GM23338 (cell line): ENCODE data around the gene NLGN1. TPM values are rescaled to one million over a fixed set of nuclear protein-coding genes. Genes with fewer than 3 reads are reported as not detected.

Source experiments
- ATAC-seq: fragments of 200-7000 bp; cut with Tn5 transposase; 3 replicates; pipeline ENCODE4 v1.9.1; 2020
- DNase-seq: peaks from one replicate; pipeline ENCODE4 v3.0.0-alpha.2; 2015; ENCODE audit warnings: low spot score
- H2AFZ ChIP-seq: fragments of 200-600 bp; sonication (generic); 2 replicates; pipeline ENCODE4 v1.8.0; 2016; ENCODE audit warnings: antibody characterized with exemption, mild to moderate bottlenecking, moderate library complexity
- H3F3A ChIP-seq: fragments of 200-600 bp; sonication (generic); replicated peaks from 2 replicates; pipeline ENCODE4 v1.8.0; 2017; ENCODE audit warnings: antibody characterized with exemption, mixed run types, low read depth
- H3K27ac ChIP-seq: fragments of 200-600 bp; sonication (generic); 2 replicates; pipeline ENCODE4 v1.6.1; 2016; ENCODE audit warnings: low read depth
- H3K27me3 ChIP-seq: fragments of 200-600 bp; sonication (generic); 2 replicates; pipeline ENCODE4 v1.8.0; 2016; ENCODE audit warnings: mild to moderate bottlenecking, mixed run types, moderate library complexity; ENCODE audit not compliant: insufficient read depth
- H3K36me3 ChIP-seq: fragments of 200-600 bp; sonication (generic); 2 replicates; pipeline ENCODE4 v1.8.0; 2016; ENCODE audit warnings: mild to moderate bottlenecking; ENCODE audit not compliant: insufficient read depth
- H3K4me1 ChIP-seq: fragments of 200-600 bp; sonication (generic); 2 replicates; pipeline ENCODE4 v1.8.0; 2016; ENCODE audit warnings: mild to moderate bottlenecking, moderate library complexity; ENCODE audit not compliant: insufficient read depth
- H3K4me2 ChIP-seq: fragments of 200-600 bp; sonication (generic); 2 replicates; pipeline ENCODE4 v1.7.1; 2017; ENCODE audit warnings: mixed run types
- H3K4me3 ChIP-seq: fragments of 200-600 bp; sonication (generic); 2 replicates; pipeline ENCODE4 v1.6.1; 2016; ENCODE audit warnings: mixed run types
- H3K79me2 ChIP-seq: fragments of 200-600 bp; sonication (generic); replicated peaks from 2 replicates; pipeline ENCODE4 v1.8.0; 2017; ENCODE audit warnings: mild to moderate bottlenecking; ENCODE audit not compliant: insufficient read depth
- H3K9me2 ChIP-seq: fragments of 200-600 bp; sonication (generic); 2 replicates; pipeline ENCODE4 v1.8.0; 2017; ENCODE audit not compliant: insufficient read depth
- H4K20me1 ChIP-seq: fragments of 200-600 bp; sonication (generic); replicated peaks from 2 replicates; pipeline ENCODE4 v1.8.0; 2017; ENCODE audit warnings: mild to moderate bottlenecking; ENCODE audit not compliant: insufficient read depth
- H3K27ac Mint-ChIP-seq: 2 replicates; pipeline ENCODE4 v1.8.0; 2020; ENCODE audit warnings: inconsistent platforms, mild to moderate bottlenecking, moderate library complexity, mixed read lengths
- H3K27me3 Mint-ChIP-seq: 3 replicates; pipeline ENCODE4 v1.8.0; 2022; ENCODE audit warnings: low read depth, mild to moderate bottlenecking, moderate library complexity, mixed read lengths, inconsistent platforms; ENCODE audit not compliant: insufficient read depth, poor library complexity
- H3K36me3 Mint-ChIP-seq: 3 replicates; pipeline ENCODE4 v1.8.0; 2021; ENCODE audit warnings: low read depth, mild to moderate bottlenecking, inconsistent platforms, moderate library complexity, mixed read lengths
- H3K4me1 Mint-ChIP-seq: 3 replicates; pipeline ENCODE4 v1.8.0; 2020; ENCODE audit warnings: mild to moderate bottlenecking, inconsistent platforms, mixed read lengths
- H3K4me3 Mint-ChIP-seq: 3 replicates; pipeline ENCODE4 v1.8.0; 2021; ENCODE audit warnings: moderate library complexity, mild to moderate bottlenecking, inconsistent platforms, mixed read lengths
- H3K9me3 Mint-ChIP-seq: 3 replicates; pipeline ENCODE4 v1.8.0; 2020; ENCODE audit warnings: moderate library complexity, mild to moderate bottlenecking, inconsistent platforms, mixed read lengths
- CTCF ChIP-seq, 2 experiments: fragments of 200-600 bp in 1 of 2; sonication (generic) in 1 of 2; conservative IDR thresholded peaks; 2 replicates each; pipeline versions ENCODE4 v1.5.1 to v1.6.1; 2016 to 2017; ENCODE audit warnings: antibody characterized with exemption in 2 of 2, low read depth in 2 of 2, mild to moderate bottlenecking in 2 of 2, moderate library complexity in 1 of 2
- ETS1 ChIP-seq: IDR thresholded peaks from 2 replicates; pipeline ENCODE4 v1.6.1; 2016; ENCODE audit warnings: antibody characterized with exemption
- EZH2 ChIP-seq: fragments of 200-600 bp; sonication (generic); IDR thresholded peaks from one replicate; pipeline ENCODE4 v1.8.0; 2017; ENCODE audit warnings: antibody characterized with exemption, mild to moderate bottlenecking, low read depth; ENCODE audit not compliant: unreplicated experiment
- EZH2phosphoT487 ChIP-seq: fragments of 200-600 bp; sonication (generic); IDR thresholded peaks from one replicate; pipeline ENCODE4 v1.8.1; 2018; ENCODE audit warnings: antibody characterized with exemption; ENCODE audit not compliant: unreplicated experiment
- JUNB ChIP-seq: IDR thresholded peaks from one replicate; pipeline ENCODE4 v1.6.1; 2016; ENCODE audit warnings: antibody characterized with exemption; ENCODE audit not compliant: unreplicated experiment
- NANOG ChIP-seq: IDR thresholded peaks from 2 replicates; pipeline ENCODE4 v1.6.1; 2016; ENCODE audit warnings: antibody characterized with exemption, borderline replicate concordance
- POLR2AphosphoS5 ChIP-seq: IDR thresholded peaks from 2 replicates; pipeline ENCODE4 v1.6.1; 2016; ENCODE audit warnings: antibody characterized with exemption, low read depth
- REST ChIP-seq: IDR thresholded peaks from one replicate; pipeline ENCODE4 v1.6.1; 2018; ENCODE audit warnings: antibody characterized with exemption; ENCODE audit not compliant: unreplicated experiment
- STAT1 ChIP-seq: IDR thresholded peaks from one replicate; pipeline ENCODE4 v1.6.1; 2016; ENCODE audit warnings: antibody characterized with exemption; ENCODE audit not compliant: unreplicated experiment
- ZNF331 ChIP-seq: fragments of 250-450 bp; sonication (Bioruptor Pico); IDR thresholded peaks from 2 replicates; pipeline ENCODE4 v1.5.0; 2020; ENCODE audit warnings: low read depth, mild to moderate bottlenecking, moderate library complexity
- ZNF462 ChIP-seq: fragments of 250-450 bp; sonication (Bioruptor Pico); IDR thresholded peaks from 2 replicates; pipeline ENCODE4 v1.5.0; 2020; ENCODE audit warnings: mild to moderate bottlenecking, moderate library complexity
- polyA plus RNA-seq: library from polyadenylated mRNA; unstranded; fragments of >200 nt; fragmentation: Nextera tagmentation; extraction: Ambion mirVana; gene quantifications from 2 replicates; pipeline ENCODE4 v1.2.1, GENCODE V29; 2016
- total RNA-seq: library from RNA; depleted of rRNA; stranded (reverse); fragments of >200 nt; shearing (Covaris generic); gene quantifications from 2 replicates; pipeline ENCODE4 v1.2.3, GENCODE V29; 2014

The NLGN1 gene
- total and polyA plus RNA-seq, 2 experiments from 2014 or later, result 6.5 to 18.6 TPM

GRCh38 chr3:174247687-174248152 lies 850.2 kb downstream of the NLGN1 start:
- Histone ChIP-seq H4K20me1 (no peaks in the 10 kb centered on the region), H3F3A (no peaks in the 10 kb centered on the region), H3K27ac (no peak overlapping the region), H3K4me1 (no peaks in the 10 kb centered on the region; the same call in 1 of the 2 replicates), H3K36me3 (no peaks in the 10 kb centered on the region), H3K79me2 (no peaks in the 10 kb centered on the region), H2AFZ (no peak overlapping the region), H3K4me2 (no peak overlapping the region), H3K9me2 (no peaks in the 10 kb centered on the region), H3K4me3 (no peak overlapping the region), H3K27me3 (no peaks in the 10 kb centered on the region)
- no peak for TF ChIP-seq POLR2AphosphoS5
- TF ChIP-seq ZNF462 (CRISPR knock-in tag), result no peak
- no peak for TF ChIP-seq REST
- TF ChIP-seq CTCF (conservative IDR thresholded peaks at IDR 0.05; ENCODE audit: low read depth in 2 of 2), result no peak
- TF ChIP-seq ZNF331 (CRISPR knock-in tag), result no peak
- TF ChIP-seq EZH2phosphoT487, result no peak
- TF ChIP-seq EZH2, result no peak
- no peak for TF ChIP-seq JUNB
- no peak for TF ChIP-seq ETS1
- TF ChIP-seq STAT1, result no peak
- TF ChIP-seq NANOG, result no peak
- Mint-ChIP-seq H3K36me3 (no peaks in the 10 kb centered on the region), H3K4me3 (no peak overlapping the region), H3K27ac (no peak overlapping the region), H3K4me1 (peaks cover 9% of the 10 kb centered on the region; the same call in 2 of the 3 replicates), H3K27me3 (peaks cover 2% of the 10 kb centered on the region), H3K9me3 (peaks cover 2% of the 10 kb centered on the region; the same call in 1 of the 3 replicates)
- no peak for ATAC-seq
- DNase-seq, result no peak
